Mucosa of descending colon (tissue), 3 donors: ENCODE data around the gene IQSEC3. TPM values are rescaled to one million over a fixed set of nuclear protein-coding genes. Genes with fewer than 3 reads are reported as not detected.

Experiments
- ATAC-seq: fragments of 200-7000 bp; cut with Tn5 transposase; one replicate; pipeline ENCODE4 v1.9.1; 2020; ENCODE audit warnings: mild to moderate bottlenecking, moderate library complexity
- DNase-seq, 3 donors: peaks; one replicate each; pipeline ENCODE4 v3.0.0-alpha.2; 2020
- H3K36me3 ChIP-seq: fragments of 200-600 bp; one replicate; pipeline ENCODE4 v1.8.0; 2021; ENCODE audit warnings: low read depth, mild to moderate bottlenecking
- H3K4me1 ChIP-seq: fragments of 200-600 bp; one replicate; pipeline ENCODE4 v1.8.0; 2021; ENCODE audit warnings: low read depth, mild to moderate bottlenecking
- H3K4me3 ChIP-seq: fragments of 200-600 bp; one replicate; pipeline ENCODE4 v1.8.0; 2021; ENCODE audit warnings: mild to moderate bottlenecking
- H3K9me3 ChIP-seq: fragments of 200-600 bp; one replicate; pipeline ENCODE4 v1.8.0; 2021; ENCODE audit warnings: mild to moderate bottlenecking
- intact Hi-C, 2 donors: fragments of 100-400 bp; cut with DNase I in 1 of 2; cut with micrococcal nuclease in 1 of 2; formaldehyde crosslinking; loops; one replicate each; pipeline versions ENCODE4 v1.11.0 to v1.11.1; 2022; cut with DNase I, micrococcal nuclease
- total RNA-seq, 3 donors: library from RNA; stranded (reverse); fragmentation: NEBNext Ultra II Directional in 2 of 3; extraction: Animal tissue kit (Norgen Biotek cat#: 25700) in 2 of 3; gene quantifications; one replicate each; pipeline versions ENCODE4 v1.2.1 to v1.2.4, GENCODE V29; 2021 to 2023
- TF ChIP-seq, protein P1 (sequence below): fragments of 200-600 bp; IDR thresholded peaks from one replicate; pipeline ENCODE4 v1.8.0; 2022; ENCODE audit warnings: antibody characterized with exemption, mild to moderate bottlenecking
- donor health status: DM: no; HTN: no; CAD: no; lungs with moderate emphysema.
- donor health status: DM: no; HTN: no; CAD: no.
- donor health status: DM: no; HTN: yes; CAD: no.

IQSEC3 gene
- total RNA-seq, 3 donors from 2014 or later = 0.23 to 2.3 (median 1.1) TPM

DNA sequence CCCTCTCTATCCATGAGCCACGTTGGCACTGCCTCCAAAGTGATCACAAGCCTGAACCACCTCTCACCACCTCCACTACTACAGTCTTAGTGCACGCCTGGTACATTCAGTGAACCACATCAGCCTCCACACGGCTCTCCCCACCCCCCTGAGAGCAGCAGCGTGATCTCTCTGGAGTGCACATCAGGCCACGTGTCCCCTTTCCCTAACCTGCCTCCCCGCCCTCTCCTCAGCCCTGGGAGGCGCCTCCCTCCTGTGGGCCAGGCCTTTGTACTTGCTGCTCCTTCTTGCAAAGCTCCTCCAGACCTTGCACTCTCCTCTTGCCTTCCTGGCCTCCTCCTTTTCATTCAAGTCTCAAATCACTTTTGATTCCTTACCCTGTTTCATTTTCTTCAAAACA is 97.6 kb downstream of the IQSEC3 start:
- DNase-seq = no peak

DNA sequence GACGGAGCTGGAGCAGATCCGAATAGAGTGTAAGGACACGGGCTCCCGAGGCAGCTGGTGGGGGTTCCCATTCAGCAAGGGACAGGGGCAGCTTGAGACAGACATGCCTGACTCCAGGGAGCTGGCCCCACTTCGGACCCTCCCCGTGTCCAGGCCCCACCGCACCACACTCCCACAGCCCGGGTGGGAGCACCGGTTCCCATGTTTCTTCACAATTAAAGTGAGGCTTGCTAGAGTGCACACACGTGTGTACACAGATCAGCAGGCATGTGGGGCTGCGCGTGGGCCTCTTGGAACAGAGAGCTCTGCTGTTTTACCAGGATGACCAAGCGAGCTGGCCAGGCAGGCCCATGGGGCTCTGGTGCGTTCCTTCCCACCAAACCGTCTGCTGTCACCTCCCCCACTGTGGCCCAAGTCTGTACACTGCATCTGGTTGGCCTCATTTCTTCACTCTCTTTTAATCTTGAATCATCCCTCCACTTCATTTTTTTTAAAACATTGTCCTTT is 99.3 kb downstream of the IQSEC3 start:
- TF ChIP-seq, protein P1, sequence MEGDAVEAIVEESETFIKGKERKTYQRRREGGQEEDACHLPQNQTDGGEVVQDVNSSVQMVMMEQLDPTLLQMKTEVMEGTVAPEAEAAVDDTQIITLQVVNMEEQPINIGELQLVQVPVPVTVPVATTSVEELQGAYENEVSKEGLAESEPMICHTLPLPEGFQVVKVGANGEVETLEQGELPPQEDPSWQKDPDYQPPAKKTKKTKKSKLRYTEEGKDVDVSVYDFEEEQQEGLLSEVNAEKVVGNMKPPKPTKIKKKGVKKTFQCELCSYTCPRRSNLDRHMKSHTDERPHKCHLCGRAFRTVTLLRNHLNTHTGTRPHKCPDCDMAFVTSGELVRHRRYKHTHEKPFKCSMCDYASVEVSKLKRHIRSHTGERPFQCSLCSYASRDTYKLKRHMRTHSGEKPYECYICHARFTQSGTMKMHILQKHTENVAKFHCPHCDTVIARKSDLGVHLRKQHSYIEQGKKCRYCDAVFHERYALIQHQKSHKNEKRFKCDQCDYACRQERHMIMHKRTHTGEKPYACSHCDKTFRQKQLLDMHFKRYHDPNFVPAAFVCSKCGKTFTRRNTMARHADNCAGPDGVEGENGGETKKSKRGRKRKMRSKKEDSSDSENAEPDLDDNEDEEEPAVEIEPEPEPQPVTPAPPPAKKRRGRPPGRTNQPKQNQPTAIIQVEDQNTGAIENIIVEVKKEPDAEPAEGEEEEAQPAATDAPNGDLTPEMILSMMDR = no peak
- DNase-seq (no peak), ATAC-seq (no peak)
- intact Hi-C loops = no loop called here
- no peaks in the 10 kb centered on the region for H3K9me3 ChIP-seq
- H3K4me3 ChIP-seq = no peak overlapping the region
- H3K4me1 ChIP-seq = no peaks in the 10 kb centered on the region
- no peaks in the 10 kb centered on the region for H3K36me3 ChIP-seq

More for the DNA sequence above, 97.6 kb downstream of the IQSEC3 start:
- no peaks in the 10 kb centered on the region for H3K9me3 ChIP-seq
- ATAC-seq = peak; percentile 58
- no peak overlapping the region for H3K4me3 ChIP-seq
- H3K36me3 ChIP-seq = no peaks in the 10 kb centered on the region
- TF ChIP-seq, protein P1 = no peak
- intact Hi-C loops = no loop called here
- H3K4me1 ChIP-seq = no peaks in the 10 kb centered on the region

DNA sequence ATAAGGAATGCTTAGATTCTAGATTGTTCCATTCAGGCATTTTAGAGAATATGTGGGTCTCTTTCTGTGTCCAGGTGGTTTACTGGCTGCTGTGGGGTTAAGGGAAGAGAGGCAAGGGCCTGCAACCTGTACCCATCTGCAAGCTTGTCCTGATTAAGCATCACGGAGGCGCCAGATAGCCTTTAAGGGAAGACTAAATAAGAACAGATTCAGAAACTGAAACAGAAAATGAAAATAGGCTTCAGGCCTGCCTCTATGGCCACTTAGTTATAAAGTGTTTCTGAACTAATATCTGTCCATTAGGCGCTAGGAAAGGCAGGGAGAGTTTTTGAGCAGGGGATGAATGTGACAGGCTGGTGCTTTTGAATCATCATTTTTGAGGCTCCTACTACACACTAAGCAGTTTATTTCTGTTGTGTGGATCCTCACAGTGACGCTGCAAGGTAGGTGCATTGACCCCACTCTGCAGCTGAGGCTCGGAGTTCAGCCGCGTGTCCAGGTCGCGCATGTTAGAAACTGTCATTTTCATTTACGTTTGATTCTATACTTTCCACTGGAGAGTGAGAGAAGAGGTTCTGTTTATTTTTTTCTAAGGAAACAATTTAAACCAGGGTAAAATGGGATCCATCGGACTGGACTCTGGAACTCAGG is 100.0 kb downstream of the IQSEC3 start:
- Histone ChIP-seq H3K4me3 (no peak overlapping the region), H3K4me1 (no peaks in the 10 kb centered on the region), H3K9me3 (no peaks in the 10 kb centered on the region), H3K36me3 (no peaks in the 10 kb centered on the region)
- intact Hi-C loops = no loop called here
- TF ChIP-seq, protein P1 = no peak
- DNase-seq (no peak), ATAC-seq (no peak)

DNA sequence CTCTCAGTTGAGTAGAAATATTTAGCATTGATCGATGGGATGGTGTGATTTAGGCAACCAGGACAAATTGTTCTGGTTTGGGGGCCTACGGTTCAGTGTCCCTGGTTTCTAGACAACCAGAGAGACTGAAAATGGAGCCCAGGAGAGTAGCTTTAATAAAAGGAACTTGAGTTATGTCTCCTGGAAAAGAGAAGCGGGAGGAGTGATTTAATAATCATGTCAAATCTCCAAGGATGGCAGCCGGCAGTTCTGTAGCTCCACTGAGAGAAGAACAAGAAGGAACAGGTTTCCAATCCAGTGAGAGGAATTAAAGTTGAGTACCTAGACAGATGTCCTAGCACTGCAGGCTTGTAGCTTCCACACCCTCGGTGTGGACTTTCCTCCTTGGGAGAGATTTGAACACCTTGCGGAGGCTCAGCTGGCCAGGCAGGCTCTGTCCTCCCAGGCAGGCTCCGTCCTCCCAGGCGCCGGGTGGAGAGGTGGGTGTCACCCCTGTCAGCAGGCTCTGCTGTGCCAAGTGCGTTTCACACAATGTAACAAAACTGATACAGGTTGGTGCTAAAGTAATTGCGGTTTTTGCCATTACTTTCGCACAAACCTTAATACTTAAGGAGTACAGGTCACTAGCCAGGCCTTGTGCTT is 101.5 kb downstream of the IQSEC3 start:
- TF ChIP-seq, protein P1 = no peak
- Histone ChIP-seq H3K4me3 (no peak overlapping the region), H3K36me3 (no peaks in the 10 kb centered on the region), H3K9me3 (no peaks in the 10 kb centered on the region), H3K4me1 (no peaks in the 10 kb centered on the region)
- ATAC-seq (no peak), DNase-seq (no peak)
- intact Hi-C loops = no loop called here

DNA sequence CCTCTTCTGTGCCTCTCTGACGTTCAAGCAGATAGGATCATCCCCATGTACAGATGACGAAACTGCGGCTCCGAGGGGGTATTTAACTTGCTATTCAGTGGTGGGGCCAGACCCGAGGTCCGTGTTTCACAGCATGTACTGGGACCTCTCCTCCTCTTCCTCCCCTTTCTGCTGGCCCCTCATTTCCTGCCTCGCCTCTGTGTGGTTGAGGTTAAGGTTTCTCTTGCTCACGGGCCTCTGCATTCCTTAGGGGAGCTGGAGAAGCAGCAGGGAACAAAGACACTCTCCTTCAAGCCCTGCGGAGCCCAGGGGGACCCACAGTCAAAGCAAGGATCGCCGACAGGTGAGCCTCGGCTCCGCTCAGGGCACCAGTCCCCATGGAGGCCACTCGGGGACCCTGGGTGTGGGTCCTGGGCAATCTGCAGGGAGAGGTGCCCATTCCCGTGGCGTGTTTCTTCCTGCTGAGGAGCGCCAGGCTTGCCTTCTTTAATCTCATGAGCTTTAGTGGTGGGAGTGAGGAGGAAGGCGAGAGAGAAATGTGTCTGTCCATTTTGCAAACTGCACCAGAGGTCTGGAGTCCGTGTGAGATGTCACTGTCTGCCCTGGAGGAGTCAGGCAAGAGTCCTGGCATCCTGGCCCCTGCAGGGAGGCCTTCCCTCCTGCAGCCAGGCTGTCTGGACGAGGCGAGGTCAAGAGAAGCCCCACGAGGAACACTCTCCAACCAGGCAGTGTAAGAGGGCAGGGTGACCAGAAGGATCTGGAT is 102.4 kb downstream of the IQSEC3 start:
- Histone ChIP-seq H3K4me1 (no peaks in the 10 kb centered on the region), H3K4me3 (no peak overlapping the region), H3K36me3 (no peaks in the 10 kb centered on the region), H3K9me3 (no peaks in the 10 kb centered on the region)
- TF ChIP-seq, protein P1 = no peak
- no peak for ATAC-seq
- DNase-seq = no peak
- intact Hi-C loops = no loop called here
